Loucy (cell line): ENCODE data around the gene TCN2.

Experiments
- CTCF ChIP-seq: fragments of 200-600 bp; sonication (generic); conservative IDR thresholded peaks from 2 replicates; pipeline ENCODE4 v1.5.1; 2014; ENCODE audit warnings: mild to moderate bottlenecking, antibody characterized with exemption, low read length
- EZH2phosphoT487 ChIP-seq: fragments of 200-600 bp; IDR thresholded peaks from 2 replicates; pipeline ENCODE4 v1.6.1; 2018; ENCODE audit warnings: antibody characterized with exemption, mild to moderate bottlenecking, moderate library complexity, borderline replicate concordance

GRCh38 chr22:30610299-30610698, 3.3 kb downstream of the TCN2 start:
- TF ChIP-seq CTCF (no peak), EZH2phosphoT487 (no peak)
